Measurements from ENCODE around the gene RAB14. TPM values are rescaled to one million over a fixed set of nuclear protein-coding genes. Genes with fewer than 3 reads are reported as not detected.

The RAB14 gene
- total RNA-seq, 1 experiment from 2014 or later = 36.0 TPM

DNA sequence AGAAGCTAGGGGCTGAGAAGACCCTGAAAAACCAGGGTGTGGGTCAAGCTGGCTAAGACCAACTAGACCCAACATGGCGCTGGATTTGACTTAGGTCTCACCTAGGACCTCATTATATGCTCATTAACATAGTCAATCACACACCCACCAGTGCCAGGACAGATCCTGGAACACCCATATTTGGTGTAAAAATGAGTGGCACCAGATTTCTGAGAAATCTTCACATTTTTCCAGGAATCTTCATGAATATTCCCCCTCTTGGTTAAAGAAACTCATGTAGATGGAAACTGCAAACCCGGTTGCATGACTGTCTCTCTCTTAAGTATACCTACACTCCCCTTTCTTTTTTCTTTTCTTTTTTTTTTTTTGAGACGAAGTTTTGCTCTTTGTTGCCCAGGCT is 17.9 kb upstream of the RAB14 start (continued):
- TF ChIP-seq, protein P1, sequence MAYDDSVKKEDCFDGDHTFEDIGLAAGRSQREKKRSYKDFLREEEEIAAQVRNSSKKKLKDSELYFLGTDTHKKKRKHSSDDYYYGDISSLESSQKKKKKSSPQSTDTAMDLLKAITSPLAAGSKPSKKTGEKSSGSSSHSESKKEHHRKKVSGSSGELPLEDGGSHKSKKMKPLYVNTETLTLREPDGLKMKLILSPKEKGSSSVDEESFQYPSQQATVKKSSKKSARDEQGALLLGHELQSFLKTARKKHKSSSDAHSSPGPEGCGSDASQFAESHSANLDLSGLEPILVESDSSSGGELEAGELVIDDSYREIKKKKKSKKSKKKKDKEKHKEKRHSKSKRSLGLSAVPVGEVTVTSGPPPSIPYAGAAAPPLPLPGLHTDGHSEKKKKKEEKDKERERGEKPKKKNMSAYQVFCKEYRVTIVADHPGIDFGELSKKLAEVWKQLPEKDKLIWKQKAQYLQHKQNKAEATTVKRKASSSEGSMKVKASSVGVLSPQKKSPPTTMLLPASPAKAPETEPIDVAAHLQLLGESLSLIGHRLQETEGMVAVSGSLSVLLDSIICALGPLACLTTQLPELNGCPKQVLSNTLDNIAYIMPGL (CRISPR knock-in tag; IDR thresholded peaks at IDR 0.05) = no peak
- TF ChIP-seq NR3C1 (CRISPR knock-in tag; conservative IDR thresholded peaks at IDR 0.05; ENCODE audit: low read depth) (no peak), TEAD1 (CRISPR knock-in tag; IDR thresholded peaks at IDR 0.05) (no peak)

DNA sequence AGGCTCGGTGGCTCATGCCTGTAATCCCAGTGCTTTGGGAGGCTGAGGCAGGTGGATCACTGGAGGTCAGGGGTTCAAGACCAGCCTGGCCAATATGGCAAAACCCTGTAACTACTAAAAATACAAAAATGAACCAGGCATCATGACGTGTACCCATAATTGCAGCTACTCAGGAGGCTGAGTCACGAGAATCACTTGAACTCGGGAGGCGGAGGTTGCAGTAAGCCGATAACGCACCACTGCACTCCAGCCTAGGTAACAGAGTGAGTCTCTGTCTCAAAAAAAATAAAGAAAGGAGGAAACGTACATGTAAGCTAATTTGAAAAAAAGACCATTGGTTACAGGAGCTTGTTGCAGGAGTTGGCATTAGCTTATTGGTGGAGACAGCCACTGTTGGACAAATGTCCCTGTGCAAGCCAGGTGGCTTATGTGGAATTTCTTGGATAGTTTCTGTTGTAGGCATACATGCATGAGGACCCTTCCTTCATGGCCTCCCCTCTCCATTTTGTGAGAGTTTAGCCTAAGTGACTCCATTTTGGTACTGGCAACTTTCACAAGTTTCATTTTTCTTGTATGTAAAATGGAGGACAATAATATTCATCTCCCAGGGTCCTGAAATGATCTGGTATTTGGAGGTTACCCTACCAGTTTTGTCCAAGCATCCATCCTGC is 16.8 kb upstream of the RAB14 start:
- H3K4me3 Mint-ChIP-seq = no peak overlapping the region
- H3K9me3 Mint-ChIP-seq = no peaks in the 10 kb centered on the region
- TF ChIP-seq, protein P2, sequence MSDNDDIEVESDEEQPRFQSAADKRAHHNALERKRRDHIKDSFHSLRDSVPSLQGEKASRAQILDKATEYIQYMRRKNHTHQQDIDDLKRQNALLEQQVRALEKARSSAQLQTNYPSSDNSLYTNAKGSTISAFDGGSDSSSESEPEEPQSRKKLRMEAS (CRISPR knock-in tag; IDR thresholded peaks at IDR 0.05) = no peak
- TF ChIP-seq ZNF317 (CRISPR knock-in tag; IDR thresholded peaks at IDR 0.05; ENCODE audit: borderline replicate concordance, low read depth) = no peak
- no peak for TF ChIP-seq PRRX2 (CRISPR knock-in tag; IDR thresholded peaks at IDR 0.05)
- TF ChIP-seq SOX15 (CRISPR knock-in tag; IDR thresholded peaks at IDR 0.05) = no peak
- no peak for TF ChIP-seq GRHL2 (CRISPR knock-in tag; IDR thresholded peaks at IDR 0.05; ENCODE audit: insufficient replicate concordance, severe bottlenecking)
- TF ChIP-seq ZNF416 (CRISPR knock-in tag; IDR thresholded peaks at IDR 0.05) = no peak
- TF ChIP-seq, protein P3, sequence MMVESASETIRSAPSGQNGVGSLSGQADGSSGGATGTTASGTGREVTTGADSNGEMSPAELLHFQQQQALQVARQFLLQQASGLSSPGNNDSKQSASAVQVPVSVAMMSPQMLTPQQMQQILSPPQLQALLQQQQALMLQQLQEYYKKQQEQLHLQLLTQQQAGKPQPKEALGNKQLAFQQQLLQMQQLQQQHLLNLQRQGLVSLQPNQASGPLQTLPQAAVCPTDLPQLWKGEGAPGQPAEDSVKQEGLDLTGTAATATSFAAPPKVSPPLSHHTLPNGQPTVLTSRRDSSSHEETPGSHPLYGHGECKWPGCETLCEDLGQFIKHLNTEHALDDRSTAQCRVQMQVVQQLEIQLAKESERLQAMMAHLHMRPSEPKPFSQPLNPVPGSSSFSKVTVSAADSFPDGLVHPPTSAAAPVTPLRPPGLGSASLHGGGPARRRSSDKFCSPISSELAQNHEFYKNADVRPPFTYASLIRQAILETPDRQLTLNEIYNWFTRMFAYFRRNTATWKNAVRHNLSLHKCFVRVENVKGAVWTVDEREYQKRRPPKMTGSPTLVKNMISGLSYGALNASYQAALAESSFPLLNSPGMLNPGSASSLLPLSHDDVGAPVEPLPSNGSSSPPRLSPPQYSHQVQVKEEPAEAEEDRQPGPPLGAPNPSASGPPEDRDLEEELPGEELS (CRISPR knock-in tag; IDR thresholded peaks at IDR 0.05) = no peak
- TF ChIP-seq, protein P4, sequence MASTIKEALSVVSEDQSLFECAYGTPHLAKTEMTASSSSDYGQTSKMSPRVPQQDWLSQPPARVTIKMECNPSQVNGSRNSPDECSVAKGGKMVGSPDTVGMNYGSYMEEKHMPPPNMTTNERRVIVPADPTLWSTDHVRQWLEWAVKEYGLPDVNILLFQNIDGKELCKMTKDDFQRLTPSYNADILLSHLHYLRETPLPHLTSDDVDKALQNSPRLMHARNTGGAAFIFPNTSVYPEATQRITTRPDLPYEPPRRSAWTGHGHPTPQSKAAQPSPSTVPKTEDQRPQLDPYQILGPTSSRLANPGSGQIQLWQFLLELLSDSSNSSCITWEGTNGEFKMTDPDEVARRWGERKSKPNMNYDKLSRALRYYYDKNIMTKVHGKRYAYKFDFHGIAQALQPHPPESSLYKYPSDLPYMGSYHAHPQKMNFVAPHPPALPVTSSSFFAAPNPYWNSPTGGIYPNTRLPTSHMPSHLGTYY (CRISPR knock-in tag; IDR thresholded peaks at IDR 0.05) = no peak
- TF ChIP-seq ETV6 (CRISPR knock-in tag; IDR thresholded peaks at IDR 0.05) = no peak
- no peak for TF ChIP-seq MXD4 (CRISPR knock-in tag; IDR thresholded peaks at IDR 0.05; ENCODE audit: borderline replicate concordance)
- TF ChIP-seq ZNF263 (CRISPR knock-in tag; IDR thresholded peaks at IDR 0.05; ENCODE audit: low read depth) = no peak
- TF ChIP-seq NR1H2 (CRISPR knock-in tag; IDR thresholded peaks at IDR 0.05) = no peak
- TF ChIP-seq SMAD3 (CRISPR knock-in tag; IDR thresholded peaks at IDR 0.05; ENCODE audit: borderline replicate concordance) = no peak
- TF ChIP-seq, protein P5, sequence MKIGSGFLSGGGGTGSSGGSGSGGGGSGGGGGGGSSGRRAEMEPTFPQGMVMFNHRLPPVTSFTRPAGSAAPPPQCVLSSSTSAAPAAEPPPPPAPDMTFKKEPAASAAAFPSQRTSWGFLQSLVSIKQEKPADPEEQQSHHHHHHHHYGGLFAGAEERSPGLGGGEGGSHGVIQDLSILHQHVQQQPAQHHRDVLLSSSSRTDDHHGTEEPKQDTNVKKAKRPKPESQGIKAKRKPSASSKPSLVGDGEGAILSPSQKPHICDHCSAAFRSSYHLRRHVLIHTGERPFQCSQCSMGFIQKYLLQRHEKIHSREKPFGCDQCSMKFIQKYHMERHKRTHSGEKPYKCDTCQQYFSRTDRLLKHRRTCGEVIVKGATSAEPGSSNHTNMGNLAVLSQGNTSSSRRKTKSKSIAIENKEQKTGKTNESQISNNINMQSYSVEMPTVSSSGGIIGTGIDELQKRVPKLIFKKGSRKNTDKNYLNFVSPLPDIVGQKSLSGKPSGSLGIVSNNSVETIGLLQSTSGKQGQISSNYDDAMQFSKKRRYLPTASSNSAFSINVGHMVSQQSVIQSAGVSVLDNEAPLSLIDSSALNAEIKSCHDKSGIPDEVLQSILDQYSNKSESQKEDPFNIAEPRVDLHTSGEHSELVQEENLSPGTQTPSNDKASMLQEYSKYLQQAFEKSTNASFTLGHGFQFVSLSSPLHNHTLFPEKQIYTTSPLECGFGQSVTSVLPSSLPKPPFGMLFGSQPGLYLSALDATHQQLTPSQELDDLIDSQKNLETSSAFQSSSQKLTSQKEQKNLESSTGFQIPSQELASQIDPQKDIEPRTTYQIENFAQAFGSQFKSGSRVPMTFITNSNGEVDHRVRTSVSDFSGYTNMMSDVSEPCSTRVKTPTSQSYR (CRISPR knock-in tag; IDR thresholded peaks at IDR 0.05) = no peak
- TF ChIP-seq NFYB (CRISPR knock-in tag; conservative IDR thresholded peaks at IDR 0.05; ENCODE audit: low read depth) = no peak
- ChIA-PET POLR2A (interaction anchor here (0.8 kb wide), 1 partner anchor 71 kb away, joined by 3 read pairs; no protein-coding TSS in a partner anchor), CTCF (interaction anchor here (1.2 to 1.5 kb wide), 3 partner anchors 50 to 101 kb away, joined by 3 to 5 read pairs (median 3); partner anchors contain the start of gene GSN)
- H3K4me1 Mint-ChIP-seq = peaks cover 44% of the 10 kb centered on the region
- no peaks in the 10 kb centered on the region for H3K36me3 Mint-ChIP-seq
- H3K27me3 Mint-ChIP-seq (ENCODE audit: low read depth) = peaks cover 7% of the 10 kb centered on the region; the same call in 1 of the 2 replicates
- H3K27ac Mint-ChIP-seq = no peak overlapping the region
- DNase-seq (ENCODE audit: low spot score) = no peak
- no peak for ATAC-seq
